H1 (cell line): Measurements from ENCODE around the gene CAPN9. TPM values are rescaled to one million over a fixed set of nuclear protein-coding genes. Genes with fewer than 3 reads are reported as not detected.

Experiments used
- CTCF ChIA-PET: fragments of 300-600 bp; sonication (Branson Sonifier 250); formaldehyde crosslinking; loops from one replicate; lab custom pipeline; 2021; ENCODE audit not compliant: partially characterized antibody; lab: Charles Lee
- POLR2A ChIA-PET: fragments of 300-600 bp; sonication (Branson Sonifier 250); formaldehyde crosslinking; loops from one replicate; lab custom pipeline; 2021; ENCODE audit warnings: inconsistent platforms; ENCODE audit not compliant: partially characterized antibody; lab: Charles Lee
- DNase-seq, 2 experiments: peaks; one replicate each; pipeline versions ENCODE4 v3.0.0 to v3.0.0-alpha.2; 2010 to 2022; ENCODE audit warnings: low spot score in 2 of 2, low read depth in 1 of 2, mixed read lengths in 1 of 2
- FAIRE-seq: peaks from 2 replicates; lab custom pipeline; 2011; peaks lifted over from hg19 to GRCh38; lab: Jason Lieb, UNC
- H2AFZ ChIP-seq: 2 replicates; pipeline ENCODE4 v1.8.1; 2012; ENCODE audit warnings: low read length, inconsistent platforms
- H2AK5ac ChIP-seq: 2 replicates; pipeline ENCODE4 v1.6.1; 2013; ENCODE audit warnings: low read depth, low read length
- H2BK120ac ChIP-seq: replicated peaks from 2 replicates; pipeline ENCODE3; 2013; ENCODE audit warnings: low read depth, low read length, inconsistent platforms
- H2BK12ac ChIP-seq: 2 replicates; pipeline ENCODE4 v1.6.1; 2013; ENCODE audit warnings: low read depth, low read length
- H2BK15ac ChIP-seq: 2 replicates; pipeline ENCODE4 v1.6.1; 2013; ENCODE audit warnings: low read length
- H2BK20ac ChIP-seq: 2 replicates; pipeline ENCODE4 v1.6.1; 2013; ENCODE audit warnings: low read length
- H2BK5ac ChIP-seq: 2 replicates; pipeline ENCODE4 v1.6.1; 2013; ENCODE audit warnings: low read depth, low read length
- H3K14ac ChIP-seq: 2 replicates; pipeline ENCODE4 v1.6.1; 2013; ENCODE audit warnings: inconsistent platforms; ENCODE audit not compliant: insufficient read length
- H3K18ac ChIP-seq: 2 replicates; pipeline ENCODE4 v1.6.1; 2013; ENCODE audit warnings: low read length; ENCODE audit errors: extremely low read depth
- H3K23ac ChIP-seq: 2 replicates; pipeline ENCODE4 v1.6.1; 2013; ENCODE audit warnings: inconsistent platforms; ENCODE audit not compliant: insufficient read length
- H3K23me2 ChIP-seq: 2 replicates; pipeline ENCODE4 v1.6.1; 2013; ENCODE audit warnings: low read depth, low read length
- H3K27ac ChIP-seq: 2 replicates; pipeline ENCODE4 v1.6.1; 2011; ENCODE audit warnings: low read depth, low read length, inconsistent platforms
- H3K27me3 ChIP-seq, 4 experiments: replicated peaks in 1 of 4; 1 replicate in 1 of 4; 2 replicates in 3 of 4; pipeline versions ENCODE4 v1.6.1 to v1.8.1; 2011 to 2013; ENCODE audit warnings: low read length in 3 of 4, mild to moderate bottlenecking in 3 of 4, inconsistent platforms in 2 of 4, mixed read lengths in 2 of 4, moderate library complexity in 1 of 4; ENCODE audit not compliant: control insufficient read depth in 3 of 4, insufficient read depth in 3 of 4; ENCODE audit errors: extremely low read depth in 1 of 4
- H3K36me3 ChIP-seq, 4 experiments: 2 replicates each; pipeline versions ENCODE4 v1.6.1 to v1.8.1; 2011 to 2013; ENCODE audit warnings: mild to moderate bottlenecking in 4 of 4, low read length in 3 of 4, moderate library complexity in 2 of 4, control low read depth in 1 of 4, inconsistent platforms in 1 of 4; ENCODE audit not compliant: insufficient read depth in 4 of 4, control insufficient read depth in 2 of 4
- H3K4ac ChIP-seq: replicated peaks from 2 replicates; pipeline ENCODE3; 2013; ENCODE audit warnings: low read length, low read depth, mixed read lengths, inconsistent platforms; ENCODE audit not compliant: insufficient read length
- H3K4me1 ChIP-seq, 4 experiments: replicated peaks in 1 of 4; 1 replicate in 1 of 4; 2 replicates in 3 of 4; pipeline versions ENCODE4 v1.6.1 to v1.8.1; 2011 to 2013; ENCODE audit warnings: low read length in 3 of 4, inconsistent platforms in 2 of 4, mixed read lengths in 1 of 4; ENCODE audit not compliant: insufficient read depth in 4 of 4, control insufficient read depth in 3 of 4
- H3K4me2 ChIP-seq, 2 experiments: 2 replicates each; pipeline versions ENCODE4 v1.6.1 to v1.8.1; 2011 to 2013; ENCODE audit warnings: low read depth in 2 of 2, low read length in 2 of 2, control low read depth in 1 of 2, inconsistent platforms in 1 of 2, mild to moderate bottlenecking in 1 of 2; ENCODE audit not compliant: insufficient read depth in 1 of 2
- H3K4me3 ChIP-seq, 4 experiments: fragments of 200-600, 300-600 bp in 1 of 4; sonication (generic), shearing (Covaris generic), sonication (Bioruptor Twin) in 1 of 4; 2 replicates each; pipeline versions ENCODE4 v1.5.1 to v1.8.1; 2011 to 2016; ENCODE audit warnings: low read length in 4 of 4, low read depth in 3 of 4, control low read depth in 2 of 4, inconsistent platforms in 2 of 4, mild to moderate bottlenecking in 2 of 4, mixed read lengths in 1 of 4, moderate library complexity in 1 of 4; ENCODE audit not compliant: insufficient read depth in 2 of 4; ENCODE audit errors: extremely low read depth in 1 of 4
- H3K56ac ChIP-seq: replicated peaks from 2 replicates; pipeline ENCODE3; 2013; ENCODE audit warnings: low read depth, mild to moderate bottlenecking, mixed read lengths, low read length, inconsistent platforms; ENCODE audit not compliant: insufficient read length
- H3K79me1 ChIP-seq: 2 replicates; pipeline ENCODE4 v1.6.1; 2013; ENCODE audit warnings: low read depth, low read length, control low read depth
- H3K79me2 ChIP-seq, 2 experiments: 2 replicates each; pipeline versions ENCODE4 v1.6.1 to v1.8.1; 2012 to 2013; ENCODE audit warnings: low read length in 2 of 2, mild to moderate bottlenecking in 2 of 2, inconsistent platforms in 1 of 2; ENCODE audit not compliant: insufficient read depth in 2 of 2, control insufficient read depth in 1 of 2
- H3K9ac ChIP-seq, 4 experiments: replicated peaks in 1 of 4; 1 replicate in 1 of 4; 2 replicates in 3 of 4; pipeline versions ENCODE4 v1.6.1 to v1.8.1; 2011 to 2013; ENCODE audit warnings: low read depth in 3 of 4, low read length in 3 of 4, control low read depth in 2 of 4, mild to moderate bottlenecking in 2 of 4, moderate library complexity in 2 of 4, inconsistent platforms in 1 of 4; ENCODE audit errors: extremely low read depth in 1 of 4
- H3K9me3 ChIP-seq, 2 experiments: 2 replicates each; pipeline versions ENCODE4 v1.6.1 to v1.8.1; 2012 to 2013; ENCODE audit warnings: mild to moderate bottlenecking in 2 of 2, moderate library complexity in 2 of 2, control low read depth in 1 of 2, inconsistent platforms in 1 of 2, low read depth in 1 of 2, low read length in 1 of 2, mixed read lengths in 1 of 2; ENCODE audit not compliant: insufficient read depth in 2 of 2
- H4K20me1 ChIP-seq, 2 experiments: replicated peaks in 1 of 2; 2 replicates each; pipeline versions ENCODE3 to v1.8.1; 2011 to 2013; ENCODE audit warnings: inconsistent platforms in 2 of 2, low read length in 2 of 2, mild to moderate bottlenecking in 1 of 2; ENCODE audit not compliant: insufficient read depth in 2 of 2, control insufficient read depth in 1 of 2
- H4K5ac ChIP-seq: 2 replicates; pipeline ENCODE4 v1.6.1; 2013; ENCODE audit warnings: low read length, low read depth, mixed read lengths, inconsistent platforms; ENCODE audit not compliant: insufficient read length
- H4K8ac ChIP-seq: 2 replicates; pipeline ENCODE4 v1.8.0; 2013; ENCODE audit warnings: mild to moderate bottlenecking, moderate library complexity, low read length, inconsistent platforms; ENCODE audit not compliant: insufficient read depth; ENCODE audit errors: extremely low read depth
- H4K91ac ChIP-seq: replicated peaks from 2 replicates; pipeline ENCODE3; 2013; ENCODE audit warnings: low read length, mixed read lengths, inconsistent platforms; ENCODE audit not compliant: insufficient read length
- ASH2L ChIP-seq: fragments of 200-600, 300-600 bp; sonication (generic); IDR thresholded peaks from one replicate; pipeline ENCODE4 v1.7.1; 2017; ENCODE audit warnings: low read length
- BACH1 ChIP-seq: IDR thresholded peaks from 2 replicates; pipeline ENCODE4 v1.6.1; 2012; ENCODE audit warnings: low read length, improper control_type of control experiment
- CBX8 ChIP-seq: fragments of 300-800, 300-1000 bp; sonication (generic); IDR thresholded peaks from 2 replicates; pipeline ENCODE4 v1.7.1; 2016; ENCODE audit warnings: low read depth, low read length, borderline replicate concordance
- KDM1A ChIP-seq: fragments of 200-600, 300-600 bp; sonication (generic); IDR thresholded peaks from 2 replicates; pipeline ENCODE4 v1.7.1; 2016; ENCODE audit warnings: mild to moderate bottlenecking, low read length, borderline replicate concordance
- POLR2AphosphoS5 ChIP-seq: IDR thresholded peaks from 2 replicates; pipeline ENCODE4 v1.6.1; 2011; ENCODE audit warnings: low read depth, low read length
- RAD21 ChIP-seq, 2 experiments: IDR thresholded peaks in 1 of 2; conservative IDR thresholded peaks in 1 of 2; 2 replicates each; pipeline ENCODE4 v1.6.1; 2011; ENCODE audit warnings: low read depth in 2 of 2, low read length in 2 of 2, improper control_type of control experiment in 1 of 2, inconsistent platforms in 1 of 2, mild to moderate bottlenecking in 1 of 2, moderate library complexity in 1 of 2
- RBBP5 ChIP-seq: IDR thresholded peaks from 2 replicates; pipeline ENCODE4 v1.7.1; 2012; ENCODE audit warnings: low read depth, mild to moderate bottlenecking, inconsistent platforms, low read length, moderate library complexity, borderline replicate concordance
- RFX5 ChIP-seq: IDR thresholded peaks from 2 replicates; pipeline ENCODE4 v1.6.1; 2011; ENCODE audit warnings: low read depth, low read length, improper control_type of control experiment, borderline replicate concordance
- SUZ12 ChIP-seq: fragments of 200-600 bp; sonication (generic); IDR thresholded peaks from 2 replicates; pipeline ENCODE4 v1.6.1; 2012; ENCODE audit warnings: mild to moderate bottlenecking, inconsistent platforms, low read length, moderate library complexity, mixed read lengths
- TBP ChIP-seq: IDR thresholded peaks from 2 replicates; pipeline ENCODE4 v1.6.1; 2011; ENCODE audit warnings: low read depth, low read length, improper control_type of control experiment
- YY1 ChIP-seq: IDR thresholded peaks from 2 replicates; pipeline ENCODE4 v1.6.1; 2011; ENCODE audit warnings: low read depth, mild to moderate bottlenecking, low read length
- WGBS, 2 experiments: shearing (Covaris generic) in 1 of 2; methylation state at CpG; one replicate each; pipeline versions ENCODE4 v1.1.6 to v1.1.7; 2013 to 2015; ENCODE audit warnings: low lambda C conversion rate in 2 of 2, mixed read lengths in 2 of 2, inconsistent platforms in 1 of 2, low coverage in 1 of 2, missing lambda C conversion rate in 1 of 2; ENCODE audit not compliant: insufficient replicate concordance in 2 of 2, insufficient coverage in 1 of 2, insufficient read length in 1 of 2; ENCODE audit errors: extremely low coverage in 1 of 2, missing lambda C conversion rate in 1 of 2; 5-methylcytosine and 5-hydroxymethylcytosine counted together
- polyA plus RNA-seq, 7 experiments: library from polyadenylated mRNA; depleted of rRNA in 3 of 7; stranded (reverse) in 5 of 7; unstranded in 2 of 7; fragments of >200 nt in 5 of 7; fragments of 200-250 nt in 2 of 7; gene quantifications; 1 replicate in 5 of 7; 2 replicates in 1 of 7; 4 replicates in 1 of 7; pipeline versions ENCODE4 v1.2.1 to v1.2.3, GENCODE V29; 2011 to 2013; ENCODE audit warnings: missing spikeins in 2 of 7, mixed read lengths in 2 of 7
- total RNA-seq: library from RNA; stranded (reverse); fragmentation: NEBNext Ultra II Directional; extraction: Animal tissue kit (Norgen Biotek cat#: 25700); gene quantifications from 2 replicates; pipeline ENCODE4 v1.2.1, GENCODE V29; 2021
- TF ChIP-seq, protein P1 (sequence below), 3 experiments: IDR thresholded peaks; 1 replicate in 2 of 3; 2 replicates in 1 of 3; pipeline versions ENCODE4 v1.5.1 to v1.6.1; 2011; ENCODE audit warnings: low read length in 3 of 3, mild to moderate bottlenecking in 3 of 3, inconsistent platforms in 2 of 3, low read depth in 1 of 3, moderate library complexity in 1 of 3; ENCODE audit not compliant: insufficient read depth in 1 of 3; ENCODE audit errors: control extremely low read depth in 1 of 3

The CAPN9 gene
- total and polyA plus RNA-seq, 2 of the 8 experiments (the other 6 are each of a cell fraction or from before 2014, with no cell fraction given), result 0.22 to 0.76 TPM

DNA sequence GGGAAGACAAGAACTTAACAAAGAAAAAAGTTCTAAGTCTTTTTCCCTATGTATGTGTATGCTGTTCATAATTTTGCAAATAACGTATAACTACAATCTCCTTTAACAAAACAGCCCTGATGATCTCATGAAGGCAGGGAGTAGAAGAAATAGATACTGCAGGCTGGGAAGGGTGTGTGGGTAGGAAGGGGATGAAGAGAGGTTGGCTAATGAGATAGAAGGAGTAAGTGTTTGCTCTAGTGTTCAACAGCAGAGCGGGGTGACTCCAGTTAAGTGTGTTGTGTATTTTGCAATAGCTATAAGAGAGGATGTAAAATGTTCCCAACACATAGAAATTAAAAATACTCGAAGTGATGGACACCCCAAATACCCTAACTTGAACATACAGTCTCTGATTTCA lies 101.0 kb downstream of the CAPN9 start:
- Histone ChIP-seq H3K4me2 (no peak overlapping the region), H3K4me3 (no peak overlapping the region), H3K36me3 (peaks cover 4 to 11% (median 8%) of the 10 kb centered on the region in 4 experiments; a peak in 5 of 8 replicates), H3K23ac (no peak overlapping the region), H2BK120ac (no peak overlapping the region), H3K79me2 (peaks cover 0 to 4% of the 10 kb centered on the region in 2 experiments; a peak in 1 of 4 replicates), H3K27ac (no peak overlapping the region), H3K4ac (no peak overlapping the region), H3K56ac (no peak overlapping the region), H3K9ac (no peak overlapping the region), H3K4me1 (peaks cover 0 to 10% (median 6%) of the 10 kb centered on the region in 4 experiments; a peak in 5 of 7 replicates), H4K20me1 (peaks cover 6 to 11% of the 10 kb centered on the region in 2 experiments), H3K18ac (no peak overlapping the region), H2BK20ac (no peak overlapping the region), H3K27me3 (no peaks in the 10 kb centered on the region), H3K79me1 (peaks cover 13% of the 10 kb centered on the region), H4K5ac (no peak overlapping the region), H2BK5ac (no peak overlapping the region), H4K8ac (no peak overlapping the region), H2BK15ac (no peak overlapping the region), H2AK5ac (no peak overlapping the region), H2BK12ac (no peak overlapping the region), H3K9me3 (0 out of 4 replicates have a peak, but pooled peaks cover 0 to 2% of the 10 kb centered on the region in 2 experiments), H3K23me2 (no peaks in the 10 kb centered on the region), H4K91ac (no peak overlapping the region), H2AFZ (no peak overlapping the region), H3K14ac (no peak overlapping the region)
- ChIA-PET CTCF (interaction anchor here (0.8 to 1.1 kb wide), 2 partner anchors 12 to 18 kb away, joined by 3 read pairs; no protein-coding TSS in a partner anchor), POLR2A (no interaction called here)
- no peak for FAIRE-seq
- 92% methylated on average over 3 of the region's 3 CpGs; no CpG with 5 or more reads in 1 of the 2 experiments for whole genome bisulfite sequencing, 2 experiments
- no peak for DNase-seq
- TF ChIP-seq KDM1A (no peak), POLR2AphosphoS5 (no peak), RAD21 (IDR thresholded peaks at IDR 0.05 in 1 of 2, conservative IDR thresholded peaks at IDR 0.05 in 1 of 2; ENCODE audit: low read depth in 2 of 2, low read length in 2 of 2) (no peak), BACH1 (no peak), CBX8 (no peak), RFX5 (no peak), RBBP5 (no peak), SUZ12 (no peak), YY1 (no peak), ASH2L (no peak), TBP (no peak)
- TF ChIP-seq, protein P1, sequence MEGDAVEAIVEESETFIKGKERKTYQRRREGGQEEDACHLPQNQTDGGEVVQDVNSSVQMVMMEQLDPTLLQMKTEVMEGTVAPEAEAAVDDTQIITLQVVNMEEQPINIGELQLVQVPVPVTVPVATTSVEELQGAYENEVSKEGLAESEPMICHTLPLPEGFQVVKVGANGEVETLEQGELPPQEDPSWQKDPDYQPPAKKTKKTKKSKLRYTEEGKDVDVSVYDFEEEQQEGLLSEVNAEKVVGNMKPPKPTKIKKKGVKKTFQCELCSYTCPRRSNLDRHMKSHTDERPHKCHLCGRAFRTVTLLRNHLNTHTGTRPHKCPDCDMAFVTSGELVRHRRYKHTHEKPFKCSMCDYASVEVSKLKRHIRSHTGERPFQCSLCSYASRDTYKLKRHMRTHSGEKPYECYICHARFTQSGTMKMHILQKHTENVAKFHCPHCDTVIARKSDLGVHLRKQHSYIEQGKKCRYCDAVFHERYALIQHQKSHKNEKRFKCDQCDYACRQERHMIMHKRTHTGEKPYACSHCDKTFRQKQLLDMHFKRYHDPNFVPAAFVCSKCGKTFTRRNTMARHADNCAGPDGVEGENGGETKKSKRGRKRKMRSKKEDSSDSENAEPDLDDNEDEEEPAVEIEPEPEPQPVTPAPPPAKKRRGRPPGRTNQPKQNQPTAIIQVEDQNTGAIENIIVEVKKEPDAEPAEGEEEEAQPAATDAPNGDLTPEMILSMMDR (IDR thresholded peaks at IDR 0.05; ENCODE audit: control extremely low read depth in 1 of 3, insufficient read depth in 1 of 3, low read depth in 1 of 3, low read length in 3 of 3), result no peak
